HUES6 (cell line): ENCODE results near the gene PCDHB13.
"Not testable (repeated sequence)": the region's sequence is repeated elsewhere in the genome, so short reads cannot be mapped to it uniquely, and the experiment has no call there.

Source experiments
- H3K27ac ChIP-seq: 2 replicates; pipeline ENCODE4 v1.7.0; 2013; ENCODE audit warnings: low read depth, mild to moderate bottlenecking, low read length, inconsistent platforms
- H3K27me3 ChIP-seq: 2 replicates; pipeline ENCODE4 v1.6.1; 2013; ENCODE audit warnings: low read length; ENCODE audit not compliant: control insufficient read depth, insufficient read depth
- H3K36me3 ChIP-seq: 2 replicates; pipeline ENCODE4 v1.6.1; 2013; ENCODE audit warnings: low read length; ENCODE audit not compliant: control insufficient read depth, insufficient read depth
- H3K4me1 ChIP-seq: 2 replicates; pipeline ENCODE4 v1.6.1; 2013; ENCODE audit warnings: low read length; ENCODE audit not compliant: control insufficient read depth, insufficient read depth
- H3K4me3 ChIP-seq: 2 replicates; pipeline ENCODE4 v1.5.1; 2013; ENCODE audit warnings: low read depth, low read length
- H3K9ac ChIP-seq: one replicate; pipeline ENCODE4 v1.6.1; 2013; ENCODE audit warnings: mild to moderate bottlenecking, low read length
- H3K9me3 ChIP-seq: 2 replicates; pipeline ENCODE4 v1.6.1; 2013; ENCODE audit warnings: low read depth, low read length; ENCODE audit not compliant: control insufficient read depth, insufficient read depth

The PCDHB13 gene

GRCh38 chr5:141213656-141214339 lies at the start of gene PCDHB13:
TSS of gene PCDHB13 (plus strand) at chr5:141213919. CDS start at chr5:141214124, 205 bp downstream.
- H3K36me3 ChIP-seq, H3K27me3 ChIP-seq, H3K4me1 ChIP-seq, H3K9ac ChIP-seq, H3K9me3 ChIP-seq, H3K27ac ChIP-seq: not testable (repeated sequence)
- H3K4me3 ChIP-seq = peak within 1 kb of the TSS; percentile 43; the same call in 1 of the 2 replicates

- no peaks in the 10 kb centered on the region for H3K27me3 ChIP-seq
- no peak within 1 kb of the TSS for H3K27ac ChIP-seq
- H3K9me3 ChIP-seq = peaks cover 10% of the 10 kb centered on the region; the same call in 1 of the 2 replicates
- no peak within 1 kb of the TSS for H3K9ac ChIP-seq
- H3K4me3 ChIP-seq = no peak within 1 kb of the TSS
- H3K4me1 ChIP-seq = no peaks in the 10 kb centered on the region
- no peaks in the 10 kb centered on the region for H3K36me3 ChIP-seq
These were observed 41.1 kb upstream of the PCDHB13 start, which contains the start of gene PCDHB7 for GRCh38 chr5:141172381-141173204. TSS of gene PCDHB7 (plus strand) at chr5:141172644. CDS start at chr5:141172836, 192 bp downstream.

- not testable (repeated sequence) for H3K4me3 ChIP-seq, H3K4me1 ChIP-seq, H3K27ac ChIP-seq, H3K36me3 ChIP-seq, H3K9ac ChIP-seq, H3K27me3 ChIP-seq
- peaks cover 13% of the 10 kb centered on the region; the same call in 1 of the 2 replicates for H3K9me3 ChIP-seq
These were observed 39.2 kb upstream of the PCDHB13 start for GRCh38 chr5:141174291-141175104.

- Histone ChIP-seq H3K27ac (no peak overlapping the region), H3K9me3 (peaks cover 14% of the 10 kb centered on the region; the same call in 1 of the 2 replicates), H3K9ac (no peak overlapping the region), H3K36me3 (no peaks in the 10 kb centered on the region), H3K4me1 (no peaks in the 10 kb centered on the region), H3K27me3 (no peaks in the 10 kb centered on the region), H3K4me3 (no peak overlapping the region)
These were observed 37.8 kb upstream of the PCDHB13 start for GRCh38 chr5:141175933-141176332.

- not testable (repeated sequence) for H3K4me1 ChIP-seq, H3K27ac ChIP-seq, H3K27me3 ChIP-seq, H3K9ac ChIP-seq, H3K36me3 ChIP-seq
- peaks cover 14% of the 10 kb centered on the region; the same call in 1 of the 2 replicates for H3K9me3 ChIP-seq
- H3K4me3 ChIP-seq = peak within 1 kb of the TSS; percentile 31; the same call in 1 of the 2 replicates
These were observed 36.0 kb upstream of the PCDHB13 start, which contains the start of gene PCDHB8 for GRCh38 chr5:141177577-141178191. TSS of gene PCDHB8 (plus strand) at chr5:141177790. CDS start at chr5:141178035, 245 bp downstream.

GRCh38 chr5:141179371-141179770 lies 34.3 kb upstream of the PCDHB13 start:
- not testable (repeated sequence) for H3K36me3 ChIP-seq, H3K4me3 ChIP-seq, H3K27me3 ChIP-seq, H3K9ac ChIP-seq, H3K4me1 ChIP-seq, H3K9me3 ChIP-seq, H3K27ac ChIP-seq

- H3K36me3 ChIP-seq, H3K9ac ChIP-seq, H3K4me3 ChIP-seq, H3K4me1 ChIP-seq, H3K9me3 ChIP-seq, H3K27me3 ChIP-seq, H3K27ac ChIP-seq: not testable (repeated sequence)
These were observed 33.8 kb upstream of the PCDHB13 start for GRCh38 chr5:141179876-141180275.

GRCh38 chr5:141180313-141180712 lies 33.4 kb upstream of the PCDHB13 start:
- Histone ChIP-seq H3K27ac (no peak overlapping the region), H3K9ac (no peak overlapping the region), H3K9me3 (peaks cover 9% of the 10 kb centered on the region; the same call in 1 of the 2 replicates), H3K36me3 (no peaks in the 10 kb centered on the region), H3K27me3 (no peaks in the 10 kb centered on the region), H3K4me1 (no peaks in the 10 kb centered on the region), H3K4me3 (no peak overlapping the region)

GRCh38 chr5:141182248-141182647 lies 31.5 kb upstream of the PCDHB13 start, which contains the start of gene PCDHB16:
TSS of gene PCDHB16 (plus strand) at chr5:141182387. CDS start at chr5:141182560, 173 bp downstream.
- Histone ChIP-seq H3K9ac (no peak within 1 kb of the TSS), H3K27me3 (no peaks in the 10 kb centered on the region), H3K27ac (no peak within 1 kb of the TSS), H3K4me3 (0 out of 2 replicates have a peak within 1 kb of the TSS, but pooled peaks have one; percentile 8), H3K9me3 (peaks cover 9% of the 10 kb centered on the region; the same call in 1 of the 2 replicates), H3K36me3 (no peaks in the 10 kb centered on the region), H3K4me1 (no peaks in the 10 kb centered on the region)

GRCh38 chr5:141184117-141184855 lies 29.4 kb upstream of the PCDHB13 start:
- not testable (repeated sequence) for H3K9me3 ChIP-seq, H3K27me3 ChIP-seq, H3K27ac ChIP-seq, H3K9ac ChIP-seq, H3K4me3 ChIP-seq, H3K4me1 ChIP-seq, H3K36me3 ChIP-seq
